GM12801 (cell line): Measurements from ENCODE around the gene IL32.

ENCODE experiments used
- TF ChIP-seq, protein P1 (sequence below): IDR thresholded peaks from one replicate; pipeline ENCODE4 v1.5.1; 2011; ENCODE audit warnings: control low read depth; ENCODE audit not compliant: insufficient read length; ENCODE audit errors: extremely low read depth

Gene IL32

DNA sequence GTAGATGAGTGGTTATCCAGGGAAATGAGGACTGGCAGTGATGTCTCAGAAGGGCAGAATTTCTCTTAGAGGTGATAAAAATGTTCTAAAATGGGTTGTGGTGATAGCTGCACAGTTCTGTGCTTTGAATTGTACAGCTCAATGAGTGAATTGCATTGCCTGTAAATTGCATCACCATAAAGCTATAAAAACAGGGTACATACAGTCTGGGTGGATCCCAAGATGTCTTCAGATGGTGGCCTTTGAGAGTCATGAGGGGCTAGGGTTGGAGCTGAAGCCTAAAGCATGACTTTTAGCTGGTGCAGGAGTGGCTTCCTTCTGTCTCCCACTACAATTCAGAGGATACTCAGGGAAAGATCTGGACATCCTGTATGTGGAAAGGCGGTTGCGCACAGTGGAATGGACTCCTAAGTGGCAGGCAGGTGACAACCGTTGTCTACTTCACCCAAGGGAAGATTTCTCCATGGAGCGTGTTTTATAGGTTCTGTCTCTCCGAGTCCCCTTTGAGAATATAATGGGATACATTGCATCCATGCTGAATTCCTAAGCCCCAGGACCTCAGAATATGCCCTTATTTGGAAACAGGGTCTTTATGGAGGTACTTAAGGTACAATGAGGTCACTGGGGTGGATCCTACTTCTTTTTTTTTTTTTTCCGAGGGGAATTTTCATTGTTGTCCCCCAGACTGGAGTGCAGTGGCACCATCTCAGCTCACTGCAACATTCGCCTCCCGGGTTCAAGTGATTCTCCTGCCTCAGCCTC is 1.6 kb upstream of the IL32 start:
- TF ChIP-seq, protein P1, sequence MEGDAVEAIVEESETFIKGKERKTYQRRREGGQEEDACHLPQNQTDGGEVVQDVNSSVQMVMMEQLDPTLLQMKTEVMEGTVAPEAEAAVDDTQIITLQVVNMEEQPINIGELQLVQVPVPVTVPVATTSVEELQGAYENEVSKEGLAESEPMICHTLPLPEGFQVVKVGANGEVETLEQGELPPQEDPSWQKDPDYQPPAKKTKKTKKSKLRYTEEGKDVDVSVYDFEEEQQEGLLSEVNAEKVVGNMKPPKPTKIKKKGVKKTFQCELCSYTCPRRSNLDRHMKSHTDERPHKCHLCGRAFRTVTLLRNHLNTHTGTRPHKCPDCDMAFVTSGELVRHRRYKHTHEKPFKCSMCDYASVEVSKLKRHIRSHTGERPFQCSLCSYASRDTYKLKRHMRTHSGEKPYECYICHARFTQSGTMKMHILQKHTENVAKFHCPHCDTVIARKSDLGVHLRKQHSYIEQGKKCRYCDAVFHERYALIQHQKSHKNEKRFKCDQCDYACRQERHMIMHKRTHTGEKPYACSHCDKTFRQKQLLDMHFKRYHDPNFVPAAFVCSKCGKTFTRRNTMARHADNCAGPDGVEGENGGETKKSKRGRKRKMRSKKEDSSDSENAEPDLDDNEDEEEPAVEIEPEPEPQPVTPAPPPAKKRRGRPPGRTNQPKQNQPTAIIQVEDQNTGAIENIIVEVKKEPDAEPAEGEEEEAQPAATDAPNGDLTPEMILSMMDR = no peak

- TF ChIP-seq, protein P1 = no peak
Measured at GRCh38 chr16:3065742-3066439, 451 bp downstream of the IL32 start.

- TF ChIP-seq, protein P1 = no peak
Measured at GRCh38 chr16:3066440-3066748, 954 bp downstream of the IL32 start.

- TF ChIP-seq, protein P1 = no peak
Measured at GRCh38 chr16:3068487-3068886, 3.0 kb downstream of the IL32 start.

DNA sequence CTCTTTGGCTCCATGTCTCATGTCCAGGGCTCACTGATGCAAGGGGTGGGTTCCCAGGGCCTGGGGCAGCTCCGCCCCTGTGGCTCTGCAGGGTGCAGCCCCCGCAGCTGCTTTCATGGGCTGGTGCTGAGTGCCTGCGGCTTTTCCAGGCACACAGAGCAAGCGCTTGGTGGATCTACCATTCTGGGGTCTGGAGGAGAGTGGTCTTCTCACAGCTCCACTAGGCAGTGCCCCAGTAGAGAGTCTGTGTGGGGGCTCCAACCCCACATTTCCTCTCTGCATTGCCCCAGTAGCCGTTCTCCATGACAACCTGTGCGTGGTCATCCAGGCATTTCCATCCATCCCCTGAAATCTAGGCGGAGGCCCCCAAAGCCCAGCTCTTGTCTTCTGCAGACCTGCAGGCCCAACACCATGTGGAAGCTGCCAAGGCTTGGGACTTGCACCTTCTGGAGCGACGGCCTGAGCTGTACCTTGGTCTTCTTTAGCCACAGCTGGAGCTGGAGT is 5.2 kb downstream of the IL32 start:
- TF ChIP-seq, protein P1 = no peak

DNA sequence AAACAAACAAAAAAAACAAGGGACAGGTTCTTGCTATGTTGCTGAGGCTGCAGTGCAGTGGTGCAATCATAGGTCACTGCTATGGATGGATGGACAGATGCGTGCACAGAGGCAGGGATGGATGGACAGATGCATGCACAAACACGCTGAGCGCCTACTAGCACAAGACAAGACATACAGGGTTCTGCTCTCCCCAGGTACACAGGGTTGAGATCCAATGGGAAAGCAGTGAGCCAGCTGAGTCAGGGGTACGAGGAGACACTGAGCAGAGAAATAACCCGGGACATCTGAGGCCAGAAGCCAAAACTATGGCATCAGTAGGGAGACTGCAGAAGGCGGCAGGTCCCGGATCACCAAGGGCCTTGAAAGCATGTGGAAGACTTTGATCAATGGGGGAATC is 6.2 kb downstream of the IL32 start:
- TF ChIP-seq, protein P1 = no peak

- TF ChIP-seq, protein P1 = no peak
Measured at GRCh38 chr16:3073448-3073847, 8.0 kb downstream of the IL32 start.
